ENCODE results near the gene FMO4.

DNA sequence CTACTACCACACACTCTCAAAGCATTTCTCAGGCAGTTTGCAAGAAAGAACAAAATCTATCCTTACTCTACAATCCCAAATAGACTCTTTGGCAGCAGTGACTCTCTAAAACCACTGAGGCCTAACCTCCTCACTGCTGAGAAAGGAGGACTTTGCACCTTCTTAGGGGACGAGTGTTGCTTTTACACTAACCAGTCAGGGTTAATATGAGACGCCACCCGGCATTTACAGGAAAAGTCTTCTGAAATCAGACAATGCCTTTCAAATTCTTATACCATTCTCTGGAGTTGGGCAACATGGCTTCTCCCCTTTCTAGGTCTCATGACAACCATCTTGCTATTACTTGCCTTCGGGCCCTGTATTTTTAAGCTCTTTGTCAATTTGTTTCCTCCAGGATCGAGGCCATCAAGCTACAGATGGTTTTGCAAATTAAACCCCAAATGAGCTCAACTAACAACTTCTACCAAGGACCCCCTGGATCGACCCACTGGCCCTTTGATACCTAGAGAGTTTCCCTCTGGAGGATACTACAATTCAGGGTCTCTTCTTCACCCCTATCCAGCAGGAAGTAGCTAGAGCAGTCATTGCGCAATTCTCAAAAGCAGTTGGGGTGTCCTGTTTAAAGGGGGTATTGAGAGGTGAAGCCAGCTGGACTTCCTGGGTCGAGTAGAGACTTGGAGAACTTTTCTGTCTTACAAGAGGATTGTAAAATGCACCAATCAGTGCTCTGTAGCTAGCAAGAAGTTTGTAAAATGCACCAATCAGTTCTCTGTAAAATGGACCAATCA lies 2.0 kb upstream of the FMO4 start:
- TF ChIP-seq, protein P1, sequence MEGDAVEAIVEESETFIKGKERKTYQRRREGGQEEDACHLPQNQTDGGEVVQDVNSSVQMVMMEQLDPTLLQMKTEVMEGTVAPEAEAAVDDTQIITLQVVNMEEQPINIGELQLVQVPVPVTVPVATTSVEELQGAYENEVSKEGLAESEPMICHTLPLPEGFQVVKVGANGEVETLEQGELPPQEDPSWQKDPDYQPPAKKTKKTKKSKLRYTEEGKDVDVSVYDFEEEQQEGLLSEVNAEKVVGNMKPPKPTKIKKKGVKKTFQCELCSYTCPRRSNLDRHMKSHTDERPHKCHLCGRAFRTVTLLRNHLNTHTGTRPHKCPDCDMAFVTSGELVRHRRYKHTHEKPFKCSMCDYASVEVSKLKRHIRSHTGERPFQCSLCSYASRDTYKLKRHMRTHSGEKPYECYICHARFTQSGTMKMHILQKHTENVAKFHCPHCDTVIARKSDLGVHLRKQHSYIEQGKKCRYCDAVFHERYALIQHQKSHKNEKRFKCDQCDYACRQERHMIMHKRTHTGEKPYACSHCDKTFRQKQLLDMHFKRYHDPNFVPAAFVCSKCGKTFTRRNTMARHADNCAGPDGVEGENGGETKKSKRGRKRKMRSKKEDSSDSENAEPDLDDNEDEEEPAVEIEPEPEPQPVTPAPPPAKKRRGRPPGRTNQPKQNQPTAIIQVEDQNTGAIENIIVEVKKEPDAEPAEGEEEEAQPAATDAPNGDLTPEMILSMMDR (IDR thresholded peaks at IDR 0.05; ENCODE audit: insufficient read depth, low read depth, low read length): no peak
- TF ChIP-seq EZH2 (IDR thresholded peaks at IDR 0.05; ENCODE audit: insufficient read depth, low read length): no peak

Measured in astrocyte (in vitro differentiated cells and primary cell).